ENCODE measurements around the gene AP2B1. TPM values are rescaled to one million over a fixed set of nuclear protein-coding genes. Genes with fewer than 3 reads are reported as not detected.

Gene AP2B1
- total RNA-seq, 1 experiment from 2014 or later = 70.2 TPM

GRCh38 chr17:35717475-35717874 is 130.4 kb downstream of the AP2B1 start:
- H3K4me2 ChIP-seq (ENCODE audit: low read length) = no peak overlapping the region
- DNase-seq (no peak), ATAC-seq (no peak)
- no peaks in the 10 kb centered on the region for H3K27me3 ChIP-seq (ENCODE audit: low read length)
- ChIA-PET POLR2A (ENCODE audit: unreplicated experiment) (no interaction called here), CTCF (no interaction called here)
- H3K9ac ChIP-seq (ENCODE audit: low read length) = no peak overlapping the region
- no TSS peak for BruUV-seq (replicated peaks)
- no peaks in the 10 kb centered on the region for H3F3A ChIP-seq (ENCODE audit: low read length, unreplicated experiment)
- no peaks in the 10 kb centered on the region for H3K79me2 ChIP-seq (ENCODE audit: low read length)
- no peak for TF ChIP-seq EZH2phosphoT487 (IDR thresholded peaks at IDR 0.05; ENCODE audit: borderline replicate concordance, low read length)
- TF ChIP-seq CTCF (conservative IDR thresholded peaks at IDR 0.05; ENCODE audit: low read depth, low read length) = no peak
- TF ChIP-seq EZH2 (IDR thresholded peaks at IDR 0.05; ENCODE audit: low read length, unreplicated experiment) = no peak
- H3K36me3 ChIP-seq (ENCODE audit: low read depth, low read length) = peaks cover 23% of the 10 kb centered on the region; the same call in 1 of the 2 replicates
- intact Hi-C loops (cut with micrococcal nuclease) = no loop called here
- no peaks in the 10 kb centered on the region for H3K9me2 ChIP-seq (replicated peaks; ENCODE audit: low read length)
- no peaks in the 10 kb centered on the region for H3K4me1 ChIP-seq (ENCODE audit: insufficient read depth, low read length)
- H3K9me3 ChIP-seq (ENCODE audit: low read length) = no peaks in the 10 kb centered on the region
- no peaks in the 10 kb centered on the region for H4K20me1 ChIP-seq (ENCODE audit: low read length)
- no peak overlapping the region for H2AFZ ChIP-seq (ENCODE audit: low read length)
- H3K4me3 ChIP-seq (ENCODE audit: low read length) = no peak overlapping the region
- H3K27ac ChIP-seq (ENCODE audit: low read length) = no peak overlapping the region

GRCh38 chr17:35723735-35724134 is 136.6 kb downstream of the AP2B1 start:
- ATAC-seq = no peak
- no TSS peak for BruUV-seq (replicated peaks)
- intact Hi-C loops (cut with micrococcal nuclease) = no loop called here
- ChIA-PET POLR2A (ENCODE audit: unreplicated experiment) (no interaction called here), CTCF (no interaction called here)
- Histone ChIP-seq H3K4me2 (ENCODE audit: low read length) (no peak overlapping the region), H3K9ac (ENCODE audit: low read length) (no peak overlapping the region), H2AFZ (ENCODE audit: low read length) (no peak overlapping the region), H3K9me2 (replicated peaks; ENCODE audit: low read length) (no peaks in the 10 kb centered on the region), H3K9me3 (ENCODE audit: low read length) (no peaks in the 10 kb centered on the region), H3K36me3 (ENCODE audit: low read depth, low read length) (peaks cover 27% of the 10 kb centered on the region), H3F3A (ENCODE audit: low read length, unreplicated experiment) (no peaks in the 10 kb centered on the region), H3K27ac (ENCODE audit: low read length) (no peak overlapping the region), H3K4me3 (ENCODE audit: low read length) (no peak overlapping the region), H3K27me3 (ENCODE audit: low read length) (no peaks in the 10 kb centered on the region), H3K79me2 (ENCODE audit: low read length) (no peaks in the 10 kb centered on the region), H3K4me1 (ENCODE audit: insufficient read depth, low read length) (no peaks in the 10 kb centered on the region), H4K20me1 (ENCODE audit: low read length) (no peaks in the 10 kb centered on the region)
- no peak for DNase-seq
- TF ChIP-seq EZH2 (IDR thresholded peaks at IDR 0.05; ENCODE audit: low read length, unreplicated experiment) (no peak), EZH2phosphoT487 (IDR thresholded peaks at IDR 0.05; ENCODE audit: borderline replicate concordance, low read length) (no peak), CTCF (conservative IDR thresholded peaks at IDR 0.05; ENCODE audit: low read depth, low read length) (no peak)

GRCh38 chr17:35725058-35725457 is 137.9 kb downstream of the AP2B1 start:
- no peak overlapping the region for H3K27ac ChIP-seq (ENCODE audit: low read length)
- no peak overlapping the region for H3K9ac ChIP-seq (ENCODE audit: low read length)
- no TSS peak for BruUV-seq (replicated peaks)
- H3K79me2 ChIP-seq (ENCODE audit: low read length) = no peaks in the 10 kb centered on the region
- H3K9me3 ChIP-seq (ENCODE audit: low read length) = no peaks in the 10 kb centered on the region
- no peaks in the 10 kb centered on the region for H4K20me1 ChIP-seq (ENCODE audit: low read length)
- POLR2A ChIA-PET (ENCODE audit: unreplicated experiment) = no interaction called here
- H3K36me3 ChIP-seq (ENCODE audit: low read depth, low read length) = peaks cover 20% of the 10 kb centered on the region
- no peaks in the 10 kb centered on the region for H3K9me2 ChIP-seq (replicated peaks; ENCODE audit: low read length)
- no peaks in the 10 kb centered on the region for H3F3A ChIP-seq (ENCODE audit: low read length, unreplicated experiment)
- no peak overlapping the region for H3K4me2 ChIP-seq (ENCODE audit: low read length)
- no peaks in the 10 kb centered on the region for H3K4me1 ChIP-seq (ENCODE audit: insufficient read depth, low read length)
- intact Hi-C loops (cut with micrococcal nuclease) = no loop called here
- DNase-seq (no peak), ATAC-seq (no peak)
- TF ChIP-seq EZH2 (IDR thresholded peaks at IDR 0.05; ENCODE audit: low read length, unreplicated experiment) (no peak), CTCF (conservative IDR thresholded peaks at IDR 0.05; ENCODE audit: low read depth, low read length) (no peak), EZH2phosphoT487 (IDR thresholded peaks at IDR 0.05; ENCODE audit: borderline replicate concordance, low read length) (no peak)
- no peak overlapping the region for H3K4me3 ChIP-seq (ENCODE audit: low read length)
- CTCF ChIA-PET = no interaction called here
- H3K27me3 ChIP-seq (ENCODE audit: low read length) = no peaks in the 10 kb centered on the region
- no peak overlapping the region for H2AFZ ChIP-seq (ENCODE audit: low read length)

All from PC-3 (cell line).